Measurements from ENCODE around the gene DAP.
"Not testable (repeated sequence)": the region's sequence is repeated elsewhere in the genome, so short reads cannot be mapped to it uniquely, and the experiment has no call there.

The DAP gene

GRCh38 chr5:10726179-10726912 is 34.7 kb downstream of the DAP start:
- no CpG with 5 or more reads among the region's 10 CpGs for WGBS (ENCODE audit: extremely low coverage, insufficient coverage, low lambda C conversion rate)
- no peaks in the 10 kb centered on the region for H3K36me3 ChIP-seq (ENCODE audit: control insufficient read depth, insufficient read depth, low read length)
- no peak overlapping the region for H2BK5ac ChIP-seq (ENCODE audit: low read length)

GRCh38 chr5:10725636-10726035 is 35.4 kb downstream of the DAP start:
- no peak for DNase-seq
- no peak overlapping the region for H4K5ac ChIP-seq (ENCODE audit: low read length)
- H3K27me3 ChIP-seq (ENCODE audit: insufficient read depth, low read length, poor library complexity): no peaks in the 10 kb centered on the region
- H3K4me3 ChIP-seq (ENCODE audit: low read length): no peak overlapping the region
- H3K4me2 ChIP-seq (ENCODE audit: low read length): no peak overlapping the region
- H3K4ac ChIP-seq (ENCODE audit: low read depth, low read length): no peak overlapping the region
- H2BK5ac ChIP-seq (ENCODE audit: low read length): no peak overlapping the region
- H3K23ac ChIP-seq (ENCODE audit: low read length): no peak overlapping the region
- no peak overlapping the region for H2BK15ac ChIP-seq (replicated peaks; ENCODE audit: low read depth)
- no peaks in the 10 kb centered on the region for H3K79me2 ChIP-seq (ENCODE audit: control insufficient read depth, insufficient read depth, low read length)
- no CpG with 5 or more reads among the region's 1 CpG for WGBS (ENCODE audit: extremely low coverage, insufficient coverage, low lambda C conversion rate)
- H4K8ac ChIP-seq (ENCODE audit: low read depth, low read length): no peak overlapping the region
- H3K56ac ChIP-seq (ENCODE audit: low read length): no peak overlapping the region
- H3K4me1 ChIP-seq (ENCODE audit: control insufficient read depth, low read depth, low read length): peaks cover 2% of the 10 kb centered on the region
- H3K27ac ChIP-seq (ENCODE audit: low read depth, low read length): no peak overlapping the region
- no peaks in the 10 kb centered on the region for H3K79me1 ChIP-seq (ENCODE audit: low read length)
- H2BK120ac ChIP-seq (ENCODE audit: low read depth, low read length): no peak overlapping the region
- H2AK5ac ChIP-seq (ENCODE audit: low read length): no peak overlapping the region
- no peak overlapping the region for H3K18ac ChIP-seq (ENCODE audit: low read length)
- no peaks in the 10 kb centered on the region for H3K36me3 ChIP-seq (ENCODE audit: control insufficient read depth, insufficient read depth, low read length)
- H3K9ac ChIP-seq (ENCODE audit: low read length): no peak overlapping the region

More at GRCh38 chr5:10726179-10726912, 34.7 kb downstream of the DAP start:
- H3K79me1 ChIP-seq (ENCODE audit: low read length): no peaks in the 10 kb centered on the region
- H3K23ac ChIP-seq (ENCODE audit: low read length): no peak overlapping the region
- no peak overlapping the region for H2AK5ac ChIP-seq (ENCODE audit: low read length)
- DNase-seq: no peak
- peaks cover 2% of the 10 kb centered on the region for H3K4me1 ChIP-seq (ENCODE audit: control insufficient read depth, low read depth, low read length)
- H3K27me3 ChIP-seq (ENCODE audit: insufficient read depth, low read length, poor library complexity): no peaks in the 10 kb centered on the region
- H2BK15ac ChIP-seq (replicated peaks; ENCODE audit: low read depth): no peak overlapping the region
- H2BK120ac ChIP-seq (ENCODE audit: low read depth, low read length): no peak overlapping the region
- H3K4ac ChIP-seq (ENCODE audit: low read depth, low read length): no peak overlapping the region
- no peaks in the 10 kb centered on the region for H3K79me2 ChIP-seq (ENCODE audit: control insufficient read depth, insufficient read depth, low read length)
- no peak overlapping the region for H3K4me2 ChIP-seq (ENCODE audit: low read length)
- no peak overlapping the region for H3K4me3 ChIP-seq (ENCODE audit: low read length)
- no peak overlapping the region for H3K56ac ChIP-seq (ENCODE audit: low read length)
- H4K8ac ChIP-seq (ENCODE audit: low read depth, low read length): no peak overlapping the region
- H3K27ac ChIP-seq (ENCODE audit: low read depth, low read length): no peak overlapping the region
- H4K5ac ChIP-seq (ENCODE audit: low read length): no peak overlapping the region
- H3K9ac ChIP-seq (ENCODE audit: low read length): no peak overlapping the region
- H3K18ac ChIP-seq (ENCODE audit: low read length): no peak overlapping the region

GRCh38 chr5:10724781-10725507 is 36.1 kb downstream of the DAP start:
- H3K4me3 ChIP-seq (ENCODE audit: low read length): no peak overlapping the region
- H2BK15ac ChIP-seq (replicated peaks; ENCODE audit: low read depth): no peak overlapping the region
- no peak overlapping the region for H4K8ac ChIP-seq (ENCODE audit: low read depth, low read length)
- H3K18ac ChIP-seq (ENCODE audit: low read length): no peak overlapping the region
- H2BK120ac ChIP-seq (ENCODE audit: low read depth, low read length): no peak overlapping the region
- no peak overlapping the region for H3K4me2 ChIP-seq (ENCODE audit: low read length)
- H3K9ac ChIP-seq (ENCODE audit: low read length): no peak overlapping the region
- no peaks in the 10 kb centered on the region for H3K79me1 ChIP-seq (ENCODE audit: low read length)
- no peak overlapping the region for H3K56ac ChIP-seq (ENCODE audit: low read length)
- H3K23ac ChIP-seq (ENCODE audit: low read length): no peak overlapping the region
- no peaks in the 10 kb centered on the region for H3K79me2 ChIP-seq (ENCODE audit: control insufficient read depth, insufficient read depth, low read length)
- no peak for DNase-seq
- no peak overlapping the region for H4K5ac ChIP-seq (ENCODE audit: low read length)
- H2BK5ac ChIP-seq (ENCODE audit: low read length): no peak overlapping the region
- H3K27me3 ChIP-seq (ENCODE audit: insufficient read depth, low read length, poor library complexity): no peaks in the 10 kb centered on the region
- no peak overlapping the region for H3K27ac ChIP-seq (ENCODE audit: low read depth, low read length)
- H2AK5ac ChIP-seq (ENCODE audit: low read length): no peak overlapping the region
- no peak overlapping the region for H3K4ac ChIP-seq (ENCODE audit: low read depth, low read length)
- no CpG with 5 or more reads among the region's 16 CpGs for WGBS (ENCODE audit: extremely low coverage, insufficient coverage, low lambda C conversion rate)
- H3K4me1 ChIP-seq (ENCODE audit: control insufficient read depth, low read depth, low read length): peaks cover 2% of the 10 kb centered on the region
- H3K36me3 ChIP-seq (ENCODE audit: control insufficient read depth, insufficient read depth, low read length): no peaks in the 10 kb centered on the region

- Histone ChIP-seq H2BK120ac (ENCODE audit: low read depth, low read length) (no peak overlapping the region), H4K5ac (ENCODE audit: low read length) (no peak overlapping the region), H3K4me3 (ENCODE audit: low read length) (no peak overlapping the region), H3K36me3 (ENCODE audit: control insufficient read depth, insufficient read depth, low read length) (no peaks in the 10 kb centered on the region), H3K56ac (ENCODE audit: low read length) (no peak overlapping the region), H3K4me2 (ENCODE audit: low read length) (no peak overlapping the region), H3K79me2 (ENCODE audit: control insufficient read depth, insufficient read depth, low read length) (no peaks in the 10 kb centered on the region), H2BK5ac (ENCODE audit: low read length) (no peak overlapping the region), H4K8ac (ENCODE audit: low read depth, low read length) (no peak overlapping the region), H3K9ac (ENCODE audit: low read length) (no peak overlapping the region), H2AK5ac (ENCODE audit: low read length) (no peak overlapping the region), H3K27ac (ENCODE audit: low read depth, low read length) (no peak overlapping the region), H3K79me1 (ENCODE audit: low read length) (no peaks in the 10 kb centered on the region), H3K27me3 (ENCODE audit: insufficient read depth, low read length, poor library complexity) (no peaks in the 10 kb centered on the region), H3K4me1 (ENCODE audit: control insufficient read depth, low read depth, low read length) (peaks cover 2% of the 10 kb centered on the region), H3K18ac (ENCODE audit: low read length) (no peak overlapping the region), H2BK15ac (replicated peaks; ENCODE audit: low read depth) (no peak overlapping the region), H3K4ac (ENCODE audit: low read depth, low read length) (no peak overlapping the region), H3K23ac (ENCODE audit: low read length) (no peak overlapping the region)
- WGBS (ENCODE audit: extremely low coverage, insufficient coverage, low lambda C conversion rate): no CpG with 5 or more reads among the region's 1 CpG
- DNase-seq: no peak
Measured at GRCh38 chr5:10723514-10723913, 37.5 kb downstream of the DAP start.

- H3K56ac ChIP-seq (ENCODE audit: low read length); H3K79me1 ChIP-seq (ENCODE audit: low read length); H2AK5ac ChIP-seq (ENCODE audit: low read length); H3K23ac ChIP-seq (ENCODE audit: low read length); H3K36me3 ChIP-seq (ENCODE audit: control insufficient read depth, insufficient read depth, low read length); H3K4ac ChIP-seq (ENCODE audit: low read depth, low read length); H3K4me3 ChIP-seq (ENCODE audit: low read length); H3K4me1 ChIP-seq (ENCODE audit: control insufficient read depth, low read depth, low read length); H2BK5ac ChIP-seq (ENCODE audit: low read length); H3K27me3 ChIP-seq (ENCODE audit: insufficient read depth, low read length, poor library complexity); H4K8ac ChIP-seq (ENCODE audit: low read depth, low read length); H2BK120ac ChIP-seq (ENCODE audit: low read depth, low read length); DNase-seq; H3K4me2 ChIP-seq (ENCODE audit: low read length); H3K18ac ChIP-seq (ENCODE audit: low read length); H3K79me2 ChIP-seq (ENCODE audit: control insufficient read depth, insufficient read depth, low read length); H3K27ac ChIP-seq (ENCODE audit: low read depth, low read length); H3K9ac ChIP-seq (ENCODE audit: low read length); H4K5ac ChIP-seq (ENCODE audit: low read length); H2BK15ac ChIP-seq (replicated peaks; ENCODE audit: low read depth): not testable (repeated sequence)
- WGBS (ENCODE audit: extremely low coverage, insufficient coverage, low lambda C conversion rate): no CpG with 5 or more reads among the region's 4 CpGs
Measured at GRCh38 chr5:10720766-10721165, 40.3 kb downstream of the DAP start.

Measured in mesendoderm (in vitro differentiated cells).